ENCODE results near the gene TRPM4. TPM values are rescaled to one million over a fixed set of nuclear protein-coding genes. Genes with fewer than 3 reads are reported as not detected.

TRPM4 gene
- polyA plus RNA-seq, 1 donor (not counting 4 experiments of a cell fraction or from before 2014, with no cell fraction given) = 16.1 TPM

GRCh38 chr19:49231389-49231788 lies 73.8 kb downstream of the TRPM4 start:
- Histone ChIP-seq H3K9me1 (ENCODE audit: control insufficient read depth, extremely low read depth, insufficient read depth, low read length) (no peaks in the 10 kb centered on the region), H3K27me3 (ENCODE audit: control insufficient read depth, extremely low read depth, insufficient read depth, low read length) (peaks cover 3% of the 10 kb centered on the region), H3K36me3 (ENCODE audit: control insufficient read depth in 2 of 2, extremely low read depth in 1 of 2, insufficient read depth in 2 of 2, low read length in 2 of 2) (peaks cover 0 to 8% of the 10 kb centered on the region in 2 experiments), H2AFZ (ENCODE audit: control insufficient read depth, low read length) (no peak overlapping the region), H3K4me1 (ENCODE audit: control insufficient read depth, extremely low read depth, insufficient read depth, low read length) (no peaks in the 10 kb centered on the region), H3K79me2 (ENCODE audit: control insufficient read depth, insufficient read depth, low read length) (no peaks in the 10 kb centered on the region), H4K20me1 (ENCODE audit: control insufficient read depth, extremely low read depth, insufficient read depth, low read length) (no peaks in the 10 kb centered on the region), H3K4me2 (ENCODE audit: control insufficient read depth, extremely low read depth, insufficient read depth, low read depth, low read length) (no peak overlapping the region), H3K27ac (ENCODE audit: control insufficient read depth, insufficient read depth, low read length) (no peak overlapping the region), H3K9ac (ENCODE audit: control insufficient read depth, extremely low read depth, insufficient read depth, low read length) (no peak overlapping the region), H3K9me3 (ENCODE audit: control insufficient read depth, low read depth, low read length) (no peaks in the 10 kb centered on the region), H3K4me3 (ENCODE audit: control insufficient read depth in 2 of 3, extremely low read depth in 1 of 3, insufficient read depth in 2 of 3, low read depth in 1 of 3, low read length in 3 of 3) (no peak overlapping the region)
- DNase-seq (ENCODE audit: low read depth, low spot score) = no peak
- no peak for FAIRE-seq
- TF ChIP-seq EZH2 (IDR thresholded peaks at IDR 0.05; ENCODE audit: low read length) = no peak
- TF ChIP-seq, protein P1, sequence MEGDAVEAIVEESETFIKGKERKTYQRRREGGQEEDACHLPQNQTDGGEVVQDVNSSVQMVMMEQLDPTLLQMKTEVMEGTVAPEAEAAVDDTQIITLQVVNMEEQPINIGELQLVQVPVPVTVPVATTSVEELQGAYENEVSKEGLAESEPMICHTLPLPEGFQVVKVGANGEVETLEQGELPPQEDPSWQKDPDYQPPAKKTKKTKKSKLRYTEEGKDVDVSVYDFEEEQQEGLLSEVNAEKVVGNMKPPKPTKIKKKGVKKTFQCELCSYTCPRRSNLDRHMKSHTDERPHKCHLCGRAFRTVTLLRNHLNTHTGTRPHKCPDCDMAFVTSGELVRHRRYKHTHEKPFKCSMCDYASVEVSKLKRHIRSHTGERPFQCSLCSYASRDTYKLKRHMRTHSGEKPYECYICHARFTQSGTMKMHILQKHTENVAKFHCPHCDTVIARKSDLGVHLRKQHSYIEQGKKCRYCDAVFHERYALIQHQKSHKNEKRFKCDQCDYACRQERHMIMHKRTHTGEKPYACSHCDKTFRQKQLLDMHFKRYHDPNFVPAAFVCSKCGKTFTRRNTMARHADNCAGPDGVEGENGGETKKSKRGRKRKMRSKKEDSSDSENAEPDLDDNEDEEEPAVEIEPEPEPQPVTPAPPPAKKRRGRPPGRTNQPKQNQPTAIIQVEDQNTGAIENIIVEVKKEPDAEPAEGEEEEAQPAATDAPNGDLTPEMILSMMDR (optimal IDR thresholded peaks at IDR 0.05 in 1 of 3, IDR thresholded peaks at IDR 0.05 in 1 of 3, conservative IDR thresholded peaks at IDR 0.05 in 1 of 3; ENCODE audit: extremely low read depth in 1 of 3, insufficient read depth in 2 of 3, low read length in 3 of 3) = no peak
- dilution Hi-C loops (cut with MboI; ENCODE audit: extremely low pct_ligation_motif_present, low sequenced_read_pairs) = no loop called here

- TF ChIP-seq EZH2 (IDR thresholded peaks at IDR 0.05; ENCODE audit: low read length) = no peak
- TF ChIP-seq, protein P1 (optimal IDR thresholded peaks at IDR 0.05 in 1 of 3, IDR thresholded peaks at IDR 0.05 in 1 of 3, conservative IDR thresholded peaks at IDR 0.05 in 1 of 3; ENCODE audit: extremely low read depth in 1 of 3, insufficient read depth in 2 of 3, low read length in 3 of 3) = no peak
- Histone ChIP-seq H3K4me3 (ENCODE audit: control insufficient read depth in 2 of 3, extremely low read depth in 1 of 3, insufficient read depth in 2 of 3, low read depth in 1 of 3, low read length in 3 of 3) (no peak overlapping the region), H3K27me3 (ENCODE audit: control insufficient read depth, extremely low read depth, insufficient read depth, low read length) (peaks cover 3% of the 10 kb centered on the region), H2AFZ (ENCODE audit: control insufficient read depth, low read length) (no peak overlapping the region), H3K4me2 (ENCODE audit: control insufficient read depth, extremely low read depth, insufficient read depth, low read depth, low read length) (no peak overlapping the region), H3K27ac (ENCODE audit: control insufficient read depth, insufficient read depth, low read length) (no peak overlapping the region), H3K36me3 (ENCODE audit: control insufficient read depth in 2 of 2, extremely low read depth in 1 of 2, insufficient read depth in 2 of 2, low read length in 2 of 2) (peaks cover 0 to 8% of the 10 kb centered on the region in 2 experiments), H3K4me1 (ENCODE audit: control insufficient read depth, extremely low read depth, insufficient read depth, low read length) (no peaks in the 10 kb centered on the region), H3K9ac (ENCODE audit: control insufficient read depth, extremely low read depth, insufficient read depth, low read length) (no peak overlapping the region), H3K9me1 (ENCODE audit: control insufficient read depth, extremely low read depth, insufficient read depth, low read length) (no peaks in the 10 kb centered on the region), H3K79me2 (ENCODE audit: control insufficient read depth, insufficient read depth, low read length) (no peaks in the 10 kb centered on the region), H4K20me1 (ENCODE audit: control insufficient read depth, extremely low read depth, insufficient read depth, low read length) (no peaks in the 10 kb centered on the region), H3K9me3 (ENCODE audit: control insufficient read depth, low read depth, low read length) (no peaks in the 10 kb centered on the region)
- FAIRE-seq (no peak), DNase-seq (ENCODE audit: low read depth, low spot score) (no peak)
- dilution Hi-C loops (cut with MboI; ENCODE audit: extremely low pct_ligation_motif_present, low sequenced_read_pairs) = no loop called here
These were observed 74.2 kb downstream of the TRPM4 start for GRCh38 chr19:49231804-49232203.
